ENCODE data around the gene FERMT1.

- TF ChIP-seq CTCF (conservative IDR thresholded peaks at IDR 0.05; ENCODE audit: low read length) (no peak), EZH2phosphoT487 (IDR thresholded peaks at IDR 0.05; ENCODE audit: borderline replicate concordance) (no peak)
These were observed 41.6 kb downstream of the FERMT1 start for GRCh38 chr20:6081236-6081635.

Data from Loucy (cell line).